Endothelial cell of umbilical vein (primary cell): ENCODE data around the gene CLCA4. TPM values are rescaled to one million over a fixed set of nuclear protein-coding genes. Genes with fewer than 3 reads are reported as not detected.

Experiments
- BruUV-seq: library from RNA; stranded (reverse); fragments of 400-500 nt; replicated peaks from 2 replicates; lab custom pipeline; 2021; lab: Mats Ljungman, UMichigan
- CTCF ChIA-PET: fragments of 300-600, 350-600 bp; sonication (Branson Sonifier 250); formaldehyde crosslinking; loops from one replicate; lab custom pipeline; 2021; ENCODE audit warnings: antibody characterized with exemption, inconsistent platforms; lab: Charles Lee
- POLR2A ChIA-PET: fragments of 300-600, 350-600 bp; sonication (Branson Sonifier 250); formaldehyde crosslinking; loops from one replicate; lab custom pipeline; 2021; ENCODE audit warnings: antibody characterized with exemption, inconsistent platforms; lab: Charles Lee
- DNase-seq: peaks from one replicate; pipeline ENCODE4 v3.0.0-alpha.2; 2011; ENCODE audit warnings: low read depth, low spot score
- FAIRE-seq: peaks from 2 replicates; lab custom pipeline; 2011; peaks lifted over from hg19 to GRCh38; lab: Jason Lieb, UNC
- H2AFZ ChIP-seq: 2 replicates; pipeline ENCODE4 v1.6.0; 2012; ENCODE audit warnings: low read depth, low read length, control low read depth, inconsistent platforms
- H3K27ac ChIP-seq: 2 replicates; pipeline ENCODE4 v1.5.1; 2011; ENCODE audit warnings: low read depth, mild to moderate bottlenecking, control low read depth, low read length, moderate library complexity; ENCODE audit not compliant: insufficient read depth
- H3K27me3 ChIP-seq, 2 experiments: 2 replicates each; pipeline versions ENCODE4 v1.6.0 to v1.6.1; 2011; ENCODE audit warnings: low read length in 2 of 2, mixed read lengths in 1 of 2; ENCODE audit not compliant: control insufficient read depth in 2 of 2, insufficient read depth in 2 of 2
- H3K36me3 ChIP-seq, 2 experiments: 2 replicates in 1 of 2; 3 replicates in 1 of 2; pipeline ENCODE4 v1.5.1; 2011; ENCODE audit warnings: low read length in 2 of 2, mild to moderate bottlenecking in 1 of 2, moderate library complexity in 1 of 2; ENCODE audit not compliant: control insufficient read depth in 2 of 2, insufficient read depth in 2 of 2; ENCODE audit errors: extremely low read depth in 1 of 2
- H3K4me1 ChIP-seq: 3 replicates; pipeline ENCODE4 v1.5.1; 2011; ENCODE audit warnings: mild to moderate bottlenecking, low read length; ENCODE audit not compliant: control insufficient read depth, insufficient read depth; ENCODE audit errors: extremely low read depth
- H3K4me2 ChIP-seq: 2 replicates; pipeline ENCODE4 v1.6.1; 2011; ENCODE audit warnings: low read length, control low read depth, mixed read lengths; ENCODE audit not compliant: insufficient read depth
- H3K4me3 ChIP-seq, 3 experiments: fragments of 200-600 bp in 1 of 3; sonication (generic), shearing (Covaris generic) in 1 of 3; replicated peaks in 1 of 3; 2 replicates each; pipeline ENCODE4 v1.5.1; 2011 to 2016; ENCODE audit warnings: control low read depth in 3 of 3, low read length in 3 of 3, mild to moderate bottlenecking in 2 of 3, inconsistent platforms in 1 of 3, low read depth in 1 of 3, moderate library complexity in 1 of 3; ENCODE audit not compliant: insufficient read depth in 1 of 3
- H3K79me2 ChIP-seq: 2 replicates; pipeline ENCODE4 v1.6.0; 2012; ENCODE audit warnings: low read length, inconsistent platforms; ENCODE audit not compliant: control insufficient read depth, insufficient read depth
- H3K9ac ChIP-seq: replicated peaks from 2 replicates; pipeline ENCODE3; 2011; ENCODE audit warnings: low read length, control low read depth; ENCODE audit not compliant: insufficient read depth; ENCODE audit errors: extremely low read depth
- H3K9me1 ChIP-seq: replicated peaks from 3 replicates; pipeline ENCODE4 v1.6.0; 2011; ENCODE audit warnings: mild to moderate bottlenecking, low read length; ENCODE audit not compliant: control insufficient read depth, insufficient read depth; ENCODE audit errors: extremely low read depth
- H3K9me3 ChIP-seq: replicated peaks from 2 replicates; pipeline ENCODE4 v1.5.1; 2012; ENCODE audit warnings: low read length, inconsistent platforms; ENCODE audit not compliant: control insufficient read depth, insufficient read depth
- H4K20me1 ChIP-seq: replicated peaks from 2 replicates; pipeline ENCODE3; 2011; ENCODE audit warnings: mild to moderate bottlenecking, low read length; ENCODE audit not compliant: control insufficient read depth, insufficient read depth; ENCODE audit errors: extremely low read depth
- EZH2 ChIP-seq: IDR thresholded peaks from 2 replicates; pipeline ENCODE4 v1.6.1; 2012; ENCODE audit warnings: borderline replicate concordance, low read depth, mild to moderate bottlenecking, moderate library complexity, low read length, inconsistent platforms; ENCODE audit not compliant: severe bottlenecking
- FOS ChIP-seq: IDR thresholded peaks from 2 replicates; pipeline ENCODE4 v1.6.1; 2011; ENCODE audit warnings: mild to moderate bottlenecking, low read length, moderate library complexity, borderline replicate concordance; ENCODE audit not compliant: insufficient read depth
- GATA2 ChIP-seq: IDR thresholded peaks from 2 replicates; pipeline ENCODE4 v1.7.0; 2011; ENCODE audit warnings: low read depth, mild to moderate bottlenecking, moderate library complexity, mixed read lengths, low read length; ENCODE audit not compliant: insufficient read length, insufficient read depth
- JUN ChIP-seq: IDR thresholded peaks from 2 replicates; pipeline ENCODE4 v1.6.1; 2011; ENCODE audit warnings: borderline replicate concordance, low read depth; ENCODE audit not compliant: insufficient read length, insufficient read depth
- MAX ChIP-seq: IDR thresholded peaks from 2 replicates; pipeline ENCODE4 v1.6.1; 2011; ENCODE audit not compliant: insufficient read depth, insufficient read length
- MYC ChIP-seq: IDR thresholded peaks from one replicate; pipeline ENCODE4 v1.6.1; 2011; ENCODE audit warnings: mild to moderate bottlenecking, low read depth, low read length
- POLR2A ChIP-seq: IDR thresholded peaks from 2 replicates; pipeline ENCODE4 v1.6.1; 2012; ENCODE audit warnings: low read depth, mild to moderate bottlenecking, control low read depth, low read length
- POLR2AphosphoS5 ChIP-seq: IDR thresholded peaks from 2 replicates; pipeline ENCODE4 v1.6.1; 2012; ENCODE audit warnings: low read depth, mild to moderate bottlenecking, control low read depth, low read length, moderate library complexity; ENCODE audit not compliant: insufficient read depth
- dilution Hi-C: fragments of 300-500 bp; cut with MboI; formaldehyde crosslinking; loops from one replicate; pipeline ENCODE4 v1.15.0; 2019; ENCODE audit warnings: low sequenced_read_pairs; ENCODE audit not compliant: extremely low pct_ligation_motif_present
- intact Hi-C: fragments of 100-400 bp; cut with micrococcal nuclease; formaldehyde crosslinking; loops from one replicate; pipeline ENCODE4 v1.10.0; 2022
- polyA plus RNA-seq, 4 experiments: library from polyadenylated mRNA; depleted of rRNA in 3 of 4; stranded (reverse) in 3 of 4; unstranded in 1 of 4; fragments of >200 nt; gene quantifications; 2 replicates each; pipeline versions ENCODE4 v1.2.1 to v1.2.3, GENCODE V29; 2011 to 2012; ENCODE audit warnings: missing spikeins in 1 of 4
- total RNA-seq: library from RNA; stranded (reverse); gene quantifications from 2 replicates; pipeline ENCODE4 v1.2.3, GENCODE V29; 2021
- TF ChIP-seq, protein P1 (sequence below), 2 donors: IDR thresholded peaks; 1 replicate in 1 of 2; 2 replicates in 1 of 2; pipeline ENCODE4 v1.5.1; 2011; ENCODE audit warnings: low read length in 2 of 2, mild to moderate bottlenecking in 2 of 2, moderate library complexity in 2 of 2, control low read depth in 1 of 2, inconsistent platforms in 1 of 2, low read depth in 1 of 2; ENCODE audit not compliant: insufficient read depth in 1 of 2; ENCODE audit errors: extremely low read depth in 1 of 2

Gene CLCA4
- total and polyA plus RNA-seq, 2 donors (not counting 3 experiments of a cell fraction or from before 2014, with no cell fraction given), result not detected

DNA sequence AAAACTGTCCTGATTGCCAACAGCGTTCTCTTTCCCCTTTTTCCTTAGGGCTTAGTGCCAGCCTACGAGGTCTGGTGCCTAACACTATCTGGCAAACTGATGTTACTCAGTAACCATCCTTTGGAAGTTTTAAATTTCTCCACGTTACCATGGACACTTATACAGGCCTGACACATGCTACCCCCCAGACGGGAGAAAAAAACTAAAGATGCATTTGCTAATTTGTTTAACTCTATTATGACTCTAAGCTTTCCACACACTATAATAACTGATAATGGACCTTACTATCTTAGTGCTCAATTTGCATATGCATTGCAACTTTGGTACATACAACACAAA is 41.3 kb upstream of the CLCA4 start:
- Histone ChIP-seq H4K20me1 (no peaks in the 10 kb centered on the region), H3K9me1 (no peaks in the 10 kb centered on the region), H3K4me1 (no peaks in the 10 kb centered on the region), H3K27ac (no peak overlapping the region), H3K27me3 (peaks cover 0 to 3% of the 10 kb centered on the region in 2 experiments), H2AFZ (no peak overlapping the region), H3K9ac (no peak overlapping the region), H3K4me3 (no peak overlapping the region), H3K79me2 (no peaks in the 10 kb centered on the region), H3K4me2 (no peak overlapping the region), H3K9me3 (no peaks in the 10 kb centered on the region), H3K36me3 (no peaks in the 10 kb centered on the region)
- no TSS peak for BruUV-seq
- TF ChIP-seq FOS (no peak), MAX (no peak), JUN (no peak), GATA2 (no peak), POLR2A (no peak), MYC (no peak), POLR2AphosphoS5 (no peak), EZH2 (no peak)
- TF ChIP-seq, protein P1, sequence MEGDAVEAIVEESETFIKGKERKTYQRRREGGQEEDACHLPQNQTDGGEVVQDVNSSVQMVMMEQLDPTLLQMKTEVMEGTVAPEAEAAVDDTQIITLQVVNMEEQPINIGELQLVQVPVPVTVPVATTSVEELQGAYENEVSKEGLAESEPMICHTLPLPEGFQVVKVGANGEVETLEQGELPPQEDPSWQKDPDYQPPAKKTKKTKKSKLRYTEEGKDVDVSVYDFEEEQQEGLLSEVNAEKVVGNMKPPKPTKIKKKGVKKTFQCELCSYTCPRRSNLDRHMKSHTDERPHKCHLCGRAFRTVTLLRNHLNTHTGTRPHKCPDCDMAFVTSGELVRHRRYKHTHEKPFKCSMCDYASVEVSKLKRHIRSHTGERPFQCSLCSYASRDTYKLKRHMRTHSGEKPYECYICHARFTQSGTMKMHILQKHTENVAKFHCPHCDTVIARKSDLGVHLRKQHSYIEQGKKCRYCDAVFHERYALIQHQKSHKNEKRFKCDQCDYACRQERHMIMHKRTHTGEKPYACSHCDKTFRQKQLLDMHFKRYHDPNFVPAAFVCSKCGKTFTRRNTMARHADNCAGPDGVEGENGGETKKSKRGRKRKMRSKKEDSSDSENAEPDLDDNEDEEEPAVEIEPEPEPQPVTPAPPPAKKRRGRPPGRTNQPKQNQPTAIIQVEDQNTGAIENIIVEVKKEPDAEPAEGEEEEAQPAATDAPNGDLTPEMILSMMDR (IDR thresholded peaks at IDR 0.05; ENCODE audit: extremely low read depth in 1 of 2, insufficient read depth in 1 of 2, low read depth in 1 of 2, low read length in 2 of 2), result no peak
- FAIRE-seq (no peak), DNase-seq (no peak)
- intact Hi-C loops, result no loop called here
- dilution Hi-C loops, result no loop called here
- POLR2A ChIA-PET, result no interaction called here
- CTCF ChIA-PET, result interaction anchor here (1.1 to 9.9 kb wide), 6 partner anchors 10 to 126 kb away, joined by 3 to 85 read pairs (median 4); no protein-coding TSS in a partner anchor
